Osteoblast (primary cell): Measurements from ENCODE around the gene JADE2. TPM values are rescaled to one million over a fixed set of nuclear protein-coding genes. Genes with fewer than 3 reads are reported as not detected.
A peak's percentile ranks its signal among the peaks of the same experiment; 100 is the strongest.

Source experiments
- DNase-seq: peaks from one replicate; pipeline ENCODE4 v3.0.0; 2011; ENCODE audit warnings: low spot score, mixed read lengths; ENCODE audit not compliant: insufficient read length; ENCODE audit errors: missing footprints
- H2AFZ ChIP-seq: 2 replicates; pipeline ENCODE4 v1.6.0; 2011; ENCODE audit warnings: mild to moderate bottlenecking, low read length
- H3K27ac ChIP-seq: 2 replicates; pipeline ENCODE4 v1.5.1; 2011; ENCODE audit warnings: mild to moderate bottlenecking, low read depth, low read length, moderate library complexity
- H3K27me3 ChIP-seq: 2 replicates; pipeline ENCODE4 v1.6.0; 2012; ENCODE audit warnings: mild to moderate bottlenecking, control low read depth, inconsistent platforms, low read length, moderate library complexity; ENCODE audit not compliant: insufficient read depth
- H3K36me3 ChIP-seq: 2 replicates; pipeline ENCODE4 v1.5.1; 2011; ENCODE audit warnings: mild to moderate bottlenecking, low read length, control low read depth, moderate library complexity; ENCODE audit not compliant: insufficient read depth
- H3K4me1 ChIP-seq: 2 replicates; pipeline ENCODE4 v1.5.1; 2011; ENCODE audit warnings: mild to moderate bottlenecking, low read length, control low read depth, moderate library complexity; ENCODE audit not compliant: insufficient read depth
- H3K4me2 ChIP-seq: 2 replicates; pipeline ENCODE4 v1.6.0; 2011; ENCODE audit warnings: mild to moderate bottlenecking, low read length; ENCODE audit not compliant: insufficient read depth
- H3K4me3 ChIP-seq: fragments of 200-600 bp; sonication (generic); 3 replicates; pipeline ENCODE4 v1.5.1; 2012; ENCODE audit warnings: mild to moderate bottlenecking, low read length, inconsistent platforms; ENCODE audit not compliant: insufficient read depth
- H3K79me2 ChIP-seq: 2 replicates; pipeline ENCODE4 v1.6.0; 2012; ENCODE audit warnings: mild to moderate bottlenecking, low read length, control low read depth, inconsistent platforms; ENCODE audit not compliant: insufficient read depth
- H3K9me3 ChIP-seq: 2 replicates; pipeline ENCODE4 v1.5.1; 2011; ENCODE audit warnings: low read depth, low read length, control low read depth
- H4K20me1 ChIP-seq: 2 replicates; pipeline ENCODE4 v1.6.0; 2012; ENCODE audit warnings: mild to moderate bottlenecking, low read length, control low read depth; ENCODE audit not compliant: insufficient read depth
- total RNA-seq: library from RNA; depleted of rRNA; stranded (reverse); fragments of >200 nt; gene quantifications from 2 replicates; pipeline ENCODE4 v1.2.3, GENCODE V29; 2012
- TF ChIP-seq, protein P1 (sequence below): IDR thresholded peaks from 2 replicates; pipeline ENCODE4 v1.5.1; 2011; ENCODE audit warnings: mild to moderate bottlenecking, low read depth, low read length, moderate library complexity; ENCODE audit errors: extremely low read depth

The JADE2 gene
- total RNA-seq, 1 donor, result 26.8 TPM

DNA sequence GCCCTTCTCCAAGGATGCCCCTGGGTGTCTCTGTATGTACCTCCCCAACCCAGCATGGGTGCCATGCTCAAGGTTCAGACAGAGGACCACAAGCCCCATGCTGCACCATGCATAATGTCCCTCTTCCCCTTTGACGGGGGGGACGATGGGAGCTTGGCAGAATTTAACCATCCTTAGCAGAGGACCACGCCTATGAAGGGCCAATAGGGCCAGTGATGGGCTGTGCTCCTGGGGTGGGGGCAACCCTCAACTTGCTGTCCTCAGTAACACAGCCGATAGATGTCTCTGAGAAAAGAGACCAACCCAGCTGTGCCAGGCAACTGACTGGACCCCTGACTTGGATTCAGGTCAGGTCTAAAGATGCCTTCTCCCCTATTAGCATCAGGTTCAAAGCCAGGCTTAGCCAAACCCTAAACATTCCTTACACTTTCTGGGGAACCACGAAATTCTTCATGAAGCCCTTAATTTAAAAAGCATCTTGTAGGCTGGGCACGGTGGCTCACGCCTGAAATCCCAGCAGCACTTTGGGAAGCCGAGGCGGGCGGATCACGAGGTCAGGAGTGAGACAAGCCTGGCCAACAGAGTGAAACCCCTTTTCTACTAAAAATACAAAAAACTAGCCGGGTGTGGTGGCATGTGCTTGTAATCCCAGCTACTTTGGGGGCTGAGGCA lies 20.7 kb upstream of the JADE2 start:
- DNase-seq, result no peak

DNA sequence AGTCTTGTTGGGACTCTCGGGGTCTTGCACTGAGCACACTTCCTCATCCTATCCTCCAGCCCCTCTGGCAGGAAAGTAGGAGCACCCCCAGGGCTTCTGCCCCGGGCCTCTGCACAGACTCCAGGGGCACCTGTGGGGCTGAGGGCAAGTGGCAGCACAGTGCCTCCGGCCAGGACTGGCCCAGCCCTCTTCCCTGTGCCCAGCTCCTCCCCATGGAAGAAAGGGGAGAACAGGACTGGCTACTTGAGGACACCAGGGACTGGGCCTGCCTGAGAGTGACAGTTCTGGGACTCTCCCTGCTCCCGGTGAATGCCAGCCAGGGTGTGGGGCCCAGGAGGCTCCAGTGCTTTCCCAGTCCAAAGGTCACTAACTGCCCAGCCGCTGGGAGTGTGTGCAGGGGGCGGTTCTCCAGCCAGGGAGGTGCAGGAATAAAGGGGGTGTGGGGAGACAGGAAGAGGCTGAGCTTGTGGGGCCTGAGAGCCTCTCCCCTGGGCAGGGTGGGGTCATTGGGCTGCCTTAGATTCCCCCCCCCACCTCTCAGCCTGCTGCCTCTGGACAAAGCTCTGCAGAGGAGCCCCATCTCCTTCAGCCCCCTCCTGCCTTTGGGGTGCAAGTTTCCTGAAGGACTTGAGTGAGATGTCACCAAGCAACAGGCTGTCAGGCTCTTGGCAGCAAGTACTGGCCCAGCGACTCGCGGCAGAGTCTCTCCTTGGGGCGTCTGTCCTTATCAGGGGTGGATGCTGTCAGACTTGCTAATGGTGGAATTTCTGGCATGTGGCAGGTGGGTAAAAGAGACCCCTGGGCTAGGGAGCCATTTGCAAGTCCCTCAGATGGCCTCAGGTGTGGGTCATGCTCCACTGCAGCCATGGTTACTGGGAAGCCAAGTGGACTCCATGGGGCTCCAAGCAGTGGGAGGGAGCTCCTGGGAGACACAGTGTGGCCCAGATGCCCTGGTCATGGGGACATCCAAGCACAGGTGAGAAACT lies 19.1 kb upstream of the JADE2 start:
- H3K9me3 ChIP-seq, result no peaks in the 10 kb centered on the region
- TF ChIP-seq, protein P1, sequence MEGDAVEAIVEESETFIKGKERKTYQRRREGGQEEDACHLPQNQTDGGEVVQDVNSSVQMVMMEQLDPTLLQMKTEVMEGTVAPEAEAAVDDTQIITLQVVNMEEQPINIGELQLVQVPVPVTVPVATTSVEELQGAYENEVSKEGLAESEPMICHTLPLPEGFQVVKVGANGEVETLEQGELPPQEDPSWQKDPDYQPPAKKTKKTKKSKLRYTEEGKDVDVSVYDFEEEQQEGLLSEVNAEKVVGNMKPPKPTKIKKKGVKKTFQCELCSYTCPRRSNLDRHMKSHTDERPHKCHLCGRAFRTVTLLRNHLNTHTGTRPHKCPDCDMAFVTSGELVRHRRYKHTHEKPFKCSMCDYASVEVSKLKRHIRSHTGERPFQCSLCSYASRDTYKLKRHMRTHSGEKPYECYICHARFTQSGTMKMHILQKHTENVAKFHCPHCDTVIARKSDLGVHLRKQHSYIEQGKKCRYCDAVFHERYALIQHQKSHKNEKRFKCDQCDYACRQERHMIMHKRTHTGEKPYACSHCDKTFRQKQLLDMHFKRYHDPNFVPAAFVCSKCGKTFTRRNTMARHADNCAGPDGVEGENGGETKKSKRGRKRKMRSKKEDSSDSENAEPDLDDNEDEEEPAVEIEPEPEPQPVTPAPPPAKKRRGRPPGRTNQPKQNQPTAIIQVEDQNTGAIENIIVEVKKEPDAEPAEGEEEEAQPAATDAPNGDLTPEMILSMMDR, result no peak
- H3K4me2 ChIP-seq, result no peak overlapping the region
- H3K79me2 ChIP-seq, result no peaks in the 10 kb centered on the region
- H3K36me3 ChIP-seq, result no peaks in the 10 kb centered on the region
- H3K27me3 ChIP-seq, result no peaks in the 10 kb centered on the region
- DNase-seq, result no peak
- no peaks in the 10 kb centered on the region for H4K20me1 ChIP-seq
- H3K4me3 ChIP-seq, result no peak overlapping the region
- no peak overlapping the region for H3K27ac ChIP-seq
- H2AFZ ChIP-seq, result peak overlapping the region; percentile 74
- H3K4me1 ChIP-seq, result peaks cover 37% of the 10 kb centered on the region

More for the DNA sequence above, 20.7 kb upstream of the JADE2 start:
- H4K20me1 ChIP-seq, result no peaks in the 10 kb centered on the region
- no peaks in the 10 kb centered on the region for H3K27me3 ChIP-seq
- H3K27ac ChIP-seq, result no peak overlapping the region
- peaks cover 28% of the 10 kb centered on the region for H3K4me1 ChIP-seq
- H3K4me2 ChIP-seq, result no peak overlapping the region
- no peak overlapping the region for H3K4me3 ChIP-seq
- no peak overlapping the region for H2AFZ ChIP-seq
- TF ChIP-seq, protein P1, result no peak
- no peaks in the 10 kb centered on the region for H3K36me3 ChIP-seq
- H3K9me3 ChIP-seq, result no peaks in the 10 kb centered on the region
- H3K79me2 ChIP-seq, result no peaks in the 10 kb centered on the region

DNA sequence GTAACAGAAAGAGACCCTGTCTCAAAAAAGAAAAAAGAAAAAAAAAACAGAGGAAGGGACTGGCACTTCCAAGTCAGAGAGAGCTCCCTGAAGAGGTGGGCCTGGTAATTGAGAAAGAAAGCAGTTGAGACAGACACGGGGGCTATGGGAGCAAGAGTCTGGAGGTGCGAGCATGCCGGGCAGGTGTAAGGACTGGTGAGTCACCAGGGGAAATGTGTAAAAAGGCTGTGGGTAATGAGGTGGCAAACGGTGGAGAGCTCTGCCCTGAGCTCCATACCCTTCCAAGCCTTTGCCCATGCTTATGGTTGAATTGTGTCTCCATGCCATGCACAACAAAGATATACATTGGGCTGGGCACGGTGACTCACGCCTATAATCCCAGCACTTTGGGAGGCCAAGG lies 18.0 kb upstream of the JADE2 start:
- DNase-seq, result no peak
- Histone ChIP-seq H3K9me3 (no peaks in the 10 kb centered on the region), H3K4me1 (peaks cover 37% of the 10 kb centered on the region), H3K4me3 (no peak overlapping the region), H3K36me3 (no peaks in the 10 kb centered on the region), H3K27me3 (no peaks in the 10 kb centered on the region), H2AFZ (no peak overlapping the region), H3K4me2 (no peak overlapping the region), H4K20me1 (no peaks in the 10 kb centered on the region), H3K79me2 (no peaks in the 10 kb centered on the region), H3K27ac (no peak overlapping the region)
- TF ChIP-seq, protein P1, result no peak
